Measurements from ENCODE around the gene MEAK7. TPM values are rescaled to one million over a fixed set of nuclear protein-coding genes. Genes with fewer than 3 reads are reported as not detected.

The MEAK7 gene
- total and polyA plus RNA-seq, 2 of the 4 experiments (the other 2 are of a cell fraction) = 27.4 to 39.0 TPM

GRCh38 chr16:84513123-84513522 is 8.7 kb upstream of the MEAK7 start:
- peak; percentile 51; the same call in 1 of the 2 replicates for ATAC-seq (ENCODE audit: low read depth)
- no peaks in the 10 kb centered on the region for H3K27me3 ChIP-seq (ENCODE audit: control insufficient read depth, insufficient read depth, low read length)
- peaks cover 0 to 11% of the 10 kb centered on the region in 2 experiments; a peak in 2 of 4 replicates for H3K79me1 ChIP-seq (ENCODE audit: low read depth in 1 of 2, low read length in 2 of 2)
- no TSS peak for BruUV-seq (replicated peaks)
- peak overlapping the region in 1 of 2 experiments; percentile 32; a peak in 1 of 4 replicates for H4K8ac ChIP-seq (ENCODE audit: low read depth in 2 of 2, low read length in 2 of 2)
- H3K56ac ChIP-seq (ENCODE audit: extremely low read depth, insufficient read depth, low read length) = no peak overlapping the region
- 0 out of 2 replicates have a peak overlapping the region, but pooled peaks have one; percentile 72 for H4K91ac ChIP-seq (ENCODE audit: insufficient read depth, low read depth, low read length)
- peak overlapping the region; percentile 92 for H2BK120ac ChIP-seq (ENCODE audit: low read depth, low read length)
- peak overlapping the region; percentile 35; the same call in 2 of the 3 replicates for H2BK15ac ChIP-seq (ENCODE audit: low read depth, low read length)
- DNase-seq = peak; percentile 80
- H3K18ac ChIP-seq (ENCODE audit: low read depth, low read length) = no peak overlapping the region; the same call in 1 of the 2 replicates
- H2AK5ac ChIP-seq (ENCODE audit: low read depth, low read length) = peak overlapping the region; percentile 83
- H3K14ac ChIP-seq (replicated peaks; ENCODE audit: low read depth, low read length) = peak overlapping the region; percentile 12; the same call in 1 of the 2 replicates
- no peaks in the 10 kb centered on the region for H4K20me1 ChIP-seq (ENCODE audit: insufficient read depth, low read length)
- H4K5ac ChIP-seq (ENCODE audit: low read depth, low read length) = no peak overlapping the region
- no peak overlapping the region for H3K9ac ChIP-seq (ENCODE audit: low read depth, low read length)
- H3K27ac ChIP-seq (ENCODE audit: insufficient read depth, low read length) = no peak overlapping the region
- peak overlapping the region; percentile 73 for H3K4ac ChIP-seq (ENCODE audit: low read depth, low read length)
- no peak overlapping the region for H3K4me3 ChIP-seq (ENCODE audit: insufficient read depth, low read depth, low read length)
- TF ChIP-seq MXI1 (IDR thresholded peaks at IDR 0.05; ENCODE audit: borderline replicate concordance, low read depth, low read length) (no peak), CEBPB (IDR thresholded peaks at IDR 0.05; ENCODE audit: low read depth, low read length) (no peak), CTCF (conservative IDR thresholded peaks at IDR 0.05; ENCODE audit: low read depth, low read length) (no peak), USF2 (IDR thresholded peaks at IDR 0.05; ENCODE audit: low read depth, low read length) (no peak), NFE2L2 (IDR thresholded peaks at IDR 0.05; ENCODE audit: low read depth, low read length) (no peak), POLR2A (IDR thresholded peaks at IDR 0.05; ENCODE audit: low read depth, low read length) (no peak), CHD1 (IDR thresholded peaks at IDR 0.05; ENCODE audit: low read depth, low read length) (no peak), RAD21 (IDR thresholded peaks at IDR 0.05; ENCODE audit: low read length) (no peak), BHLHE40 (IDR thresholded peaks at IDR 0.05; ENCODE audit: low read depth, low read length) (no peak), FOS (IDR thresholded peaks at IDR 0.05; ENCODE audit: low read depth, low read length) (no peak), RFX5 (IDR thresholded peaks at IDR 0.05; ENCODE audit: low read depth, low read length) (no peak), MAFK (IDR thresholded peaks at IDR 0.05; ENCODE audit: low read depth, low read length) (no peak), RCOR1 (IDR thresholded peaks at IDR 0.05; ENCODE audit: insufficient replicate concordance, low read length) (no peak), ELK1 (IDR thresholded peaks at IDR 0.05; ENCODE audit: borderline replicate concordance, low read depth, low read length) (no peak)
- in situ Hi-C loops (cut with MboI; ENCODE audit: low sequenced_read_pairs) = loop anchor here (5.0 kb wide), 3 partner anchors 109 to 459 kb away; no protein-coding TSS in a partner anchor
- 77% methylated on average over 5 of the region's 10 CpGs; no CpG with 5 or more reads in 1 of the 2 experiments for WGBS, 2 experiments (ENCODE audit: extremely low coverage in 2 of 2, insufficient read length in 1 of 2)
- H3K9me1 ChIP-seq (ENCODE audit: insufficient read depth, low read length) = 0 out of 2 replicates have a peak, but pooled peaks cover 5% of the 10 kb centered on the region
- peak overlapping the region; percentile 38 for H2BK5ac ChIP-seq (ENCODE audit: low read depth, low read length, poor library complexity, severe bottlenecking)
- no peaks in the 10 kb centered on the region for H3K36me3 ChIP-seq (ENCODE audit: control insufficient read depth, insufficient read depth, low read length)
- H3K4me2 ChIP-seq (ENCODE audit: low read depth, low read length) = no peak overlapping the region
- CTCF ChIA-PET = interaction anchor here (1.0 kb wide), 1 partner anchor 109 kb away, joined by 4 read pairs; no protein-coding TSS in a partner anchor
- intact Hi-C loops (cut with micrococcal nuclease) = loop anchor here (5.0 to 10.0 kb wide), 2 partner anchors 69 to 452 kb away; no protein-coding TSS in a partner anchor
- H3K4me1 ChIP-seq (ENCODE audit: control insufficient read depth, insufficient read depth, low read length) = peaks cover 10% of the 10 kb centered on the region
- peak overlapping the region; percentile 53 for H2BK20ac ChIP-seq (ENCODE audit: low read depth, low read length)
- H3K9me3 ChIP-seq (ENCODE audit: control insufficient read depth, insufficient read depth, low read length) = no peaks in the 10 kb centered on the region
- H3K23ac ChIP-seq (ENCODE audit: low read depth, low read length) = no peak overlapping the region
- peak overlapping the region; percentile 2 for H2AFZ ChIP-seq (replicated peaks; ENCODE audit: low read length, poor library complexity)
- dilution Hi-C loops (cut with HindIII; ENCODE audit: low sequenced_read_pairs, unreplicated experiment) = no loop called here
- H2AK9ac ChIP-seq (replicated peaks; ENCODE audit: low read depth, low read length, poor library complexity) = no peak overlapping the region
- POLR2A ChIA-PET (ENCODE audit: unreplicated experiment) = interaction anchor here (0.7 kb wide), 1 partner anchor 109 kb away, joined by 4 read pairs; no protein-coding TSS in a partner anchor
